ENCODE measurements around the gene MICAL1.

Gene MICAL1

DNA sequence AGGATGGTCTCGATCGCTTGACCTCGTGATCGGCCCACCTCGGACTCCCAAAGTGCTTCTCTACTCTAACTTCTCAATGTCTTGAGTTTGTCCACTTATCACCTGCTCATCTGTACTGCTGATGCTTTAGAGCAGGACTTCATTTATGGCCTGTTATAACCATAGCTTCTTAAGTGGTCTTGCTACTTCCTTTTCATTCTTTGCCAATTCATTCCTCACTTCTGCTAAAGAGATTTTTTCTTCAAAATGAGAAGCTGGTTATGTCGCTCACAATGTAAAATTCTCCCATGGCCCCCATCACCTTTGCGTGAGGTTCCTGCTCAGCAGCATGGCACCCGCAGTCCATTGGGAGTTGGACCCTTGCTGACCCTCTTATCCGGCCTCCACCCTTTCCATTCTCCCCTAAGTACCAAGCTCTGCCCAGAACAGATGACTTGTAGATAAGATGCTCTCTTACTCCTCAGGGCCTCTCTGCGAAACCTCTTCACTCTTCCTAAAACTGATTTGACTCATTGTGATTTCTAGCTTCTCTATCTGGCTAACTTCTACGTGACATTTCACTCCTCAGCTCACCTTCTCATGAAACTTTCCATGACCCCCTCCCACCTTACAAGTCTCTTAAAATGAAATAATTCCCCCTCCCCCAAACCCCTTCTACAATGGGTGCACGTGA is 59.4 kb downstream of the MICAL1 start:
- DNase-seq (ENCODE audit: low read depth) = no peak
- no peak overlapping the region for H3K4me3 ChIP-seq (ENCODE audit: low read length)
- TF ChIP-seq, protein P1, sequence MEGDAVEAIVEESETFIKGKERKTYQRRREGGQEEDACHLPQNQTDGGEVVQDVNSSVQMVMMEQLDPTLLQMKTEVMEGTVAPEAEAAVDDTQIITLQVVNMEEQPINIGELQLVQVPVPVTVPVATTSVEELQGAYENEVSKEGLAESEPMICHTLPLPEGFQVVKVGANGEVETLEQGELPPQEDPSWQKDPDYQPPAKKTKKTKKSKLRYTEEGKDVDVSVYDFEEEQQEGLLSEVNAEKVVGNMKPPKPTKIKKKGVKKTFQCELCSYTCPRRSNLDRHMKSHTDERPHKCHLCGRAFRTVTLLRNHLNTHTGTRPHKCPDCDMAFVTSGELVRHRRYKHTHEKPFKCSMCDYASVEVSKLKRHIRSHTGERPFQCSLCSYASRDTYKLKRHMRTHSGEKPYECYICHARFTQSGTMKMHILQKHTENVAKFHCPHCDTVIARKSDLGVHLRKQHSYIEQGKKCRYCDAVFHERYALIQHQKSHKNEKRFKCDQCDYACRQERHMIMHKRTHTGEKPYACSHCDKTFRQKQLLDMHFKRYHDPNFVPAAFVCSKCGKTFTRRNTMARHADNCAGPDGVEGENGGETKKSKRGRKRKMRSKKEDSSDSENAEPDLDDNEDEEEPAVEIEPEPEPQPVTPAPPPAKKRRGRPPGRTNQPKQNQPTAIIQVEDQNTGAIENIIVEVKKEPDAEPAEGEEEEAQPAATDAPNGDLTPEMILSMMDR (conservative IDR thresholded peaks at IDR 0.05; ENCODE audit: low read depth, low read length) = no peak

All from retinal pigment epithelial cell (primary cell).